ENCODE results near the gene GIT1.

- no peak for TF ChIP-seq CTCF (conservative IDR thresholded peaks at IDR 0.05; ENCODE audit: low read depth, low read length)
- no peak for TF ChIP-seq EZH2 (IDR thresholded peaks at IDR 0.05; ENCODE audit: low read length, unreplicated experiment)
- no peak for TF ChIP-seq EZH2phosphoT487 (IDR thresholded peaks at IDR 0.05; ENCODE audit: borderline replicate concordance, low read length)
These were observed 64.8 kb downstream of the GIT1 start for GRCh38 chr17:29524692-29525091.
